Choroid plexus epithelial cell (primary cell): Measurements from ENCODE around the gene CXCL10.

Experiments
- DNase-seq: peaks from one replicate; pipeline ENCODE4 v3.0.0-alpha.2; 2010; ENCODE audit warnings: low read depth
- H3K4me3 ChIP-seq: 2 replicates; pipeline ENCODE4 v1.5.1; 2011; ENCODE audit warnings: low read depth, mild to moderate bottlenecking, control low read depth, low read length, moderate library complexity
- TF ChIP-seq, protein P1 (sequence below): conservative IDR thresholded peaks from 2 replicates; pipeline ENCODE4 v1.5.1; 2011; ENCODE audit warnings: low read depth, mild to moderate bottlenecking, control low read depth, inconsistent platforms, low read length, moderate library complexity

The CXCL10 gene

GRCh38 chr4:76011018-76011670, 12.2 kb downstream of the CXCL10 start:
- TF ChIP-seq, protein P1, sequence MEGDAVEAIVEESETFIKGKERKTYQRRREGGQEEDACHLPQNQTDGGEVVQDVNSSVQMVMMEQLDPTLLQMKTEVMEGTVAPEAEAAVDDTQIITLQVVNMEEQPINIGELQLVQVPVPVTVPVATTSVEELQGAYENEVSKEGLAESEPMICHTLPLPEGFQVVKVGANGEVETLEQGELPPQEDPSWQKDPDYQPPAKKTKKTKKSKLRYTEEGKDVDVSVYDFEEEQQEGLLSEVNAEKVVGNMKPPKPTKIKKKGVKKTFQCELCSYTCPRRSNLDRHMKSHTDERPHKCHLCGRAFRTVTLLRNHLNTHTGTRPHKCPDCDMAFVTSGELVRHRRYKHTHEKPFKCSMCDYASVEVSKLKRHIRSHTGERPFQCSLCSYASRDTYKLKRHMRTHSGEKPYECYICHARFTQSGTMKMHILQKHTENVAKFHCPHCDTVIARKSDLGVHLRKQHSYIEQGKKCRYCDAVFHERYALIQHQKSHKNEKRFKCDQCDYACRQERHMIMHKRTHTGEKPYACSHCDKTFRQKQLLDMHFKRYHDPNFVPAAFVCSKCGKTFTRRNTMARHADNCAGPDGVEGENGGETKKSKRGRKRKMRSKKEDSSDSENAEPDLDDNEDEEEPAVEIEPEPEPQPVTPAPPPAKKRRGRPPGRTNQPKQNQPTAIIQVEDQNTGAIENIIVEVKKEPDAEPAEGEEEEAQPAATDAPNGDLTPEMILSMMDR = no peak
- H3K4me3 ChIP-seq = no peak overlapping the region
- DNase-seq = no peak

GRCh38 chr4:76010576-76010975, 12.7 kb downstream of the CXCL10 start:
- no peak overlapping the region for H3K4me3 ChIP-seq
- no peak for DNase-seq
- TF ChIP-seq, protein P1 = no peak

- H3K4me3 ChIP-seq = no peak overlapping the region
- no peak for DNase-seq
- TF ChIP-seq, protein P1 = no peak
These were observed 14.0 kb downstream of the CXCL10 start for GRCh38 chr4:76009311-76009710.

DNA sequence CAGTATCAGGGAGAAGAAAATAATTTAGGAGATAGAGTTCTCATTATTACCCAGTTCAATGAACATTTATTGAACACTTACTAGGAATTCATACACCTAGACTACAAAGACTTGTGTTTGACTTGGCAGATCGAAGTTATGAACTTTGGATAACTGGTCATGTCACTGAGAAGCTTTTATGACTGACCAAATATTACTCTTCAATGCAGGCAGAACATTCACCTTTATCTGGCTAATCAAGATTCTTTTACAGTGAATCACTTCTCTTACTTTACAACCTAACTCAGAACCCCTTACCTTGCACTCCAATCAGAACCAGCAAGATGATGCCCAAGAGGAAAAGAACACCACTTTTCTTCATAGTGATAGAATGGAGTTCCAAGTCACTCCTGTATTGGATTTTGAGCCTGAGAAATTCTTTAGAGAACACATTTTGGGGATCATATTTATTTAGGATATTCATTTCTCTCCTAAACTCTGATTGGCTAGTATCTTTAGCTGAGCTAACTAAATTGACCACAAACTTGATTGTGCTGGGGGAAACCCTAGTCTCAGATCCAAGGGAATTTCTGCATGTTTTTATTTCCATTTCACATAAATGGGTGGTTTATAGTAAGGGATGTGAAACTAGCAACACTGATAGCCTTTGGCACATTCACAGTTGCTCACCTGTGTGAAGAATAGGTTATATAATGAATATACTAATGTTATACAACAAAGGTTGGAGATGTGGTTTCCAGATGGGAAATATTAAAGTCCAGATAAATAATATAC, 16.0 kb downstream of the CXCL10 start, which contains the start of gene CXCL9:
TSS of gene CXCL9 (minus strand) at position 421 of the 774 bp plus-strand sequence. CDS start at position 361, 60 bp downstream.
- no peak for DNase-seq
- H3K4me3 ChIP-seq = no peak within 1 kb of the TSS
- TF ChIP-seq, protein P1 = no peak

DNA sequence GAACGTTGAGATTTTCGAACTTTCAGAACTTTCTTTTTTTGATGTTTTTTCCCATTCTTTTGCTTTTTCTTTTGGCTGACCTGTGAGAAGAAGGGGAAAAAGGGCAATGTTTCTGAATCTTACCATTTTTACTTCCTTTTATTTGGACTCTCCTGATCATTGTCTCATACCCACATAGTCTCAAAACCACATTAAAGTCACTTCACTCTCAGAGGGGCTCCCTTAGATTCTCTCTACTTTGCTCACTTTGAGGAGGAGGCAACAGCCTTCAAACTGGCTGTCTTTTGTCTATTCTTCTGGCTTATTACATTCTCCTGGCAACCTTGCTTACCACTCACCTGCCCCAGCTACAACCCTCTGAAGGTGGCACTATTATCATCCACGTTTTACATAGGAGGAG, 19.7 kb downstream of the CXCL10 start:
- DNase-seq = no peak
- TF ChIP-seq, protein P1 = no peak
- H3K4me3 ChIP-seq = no peak overlapping the region

GRCh38 chr4:76003035-76003434, 20.3 kb downstream of the CXCL10 start:
- no peak for DNase-seq
- H3K4me3 ChIP-seq = no peak overlapping the region
- TF ChIP-seq, protein P1 = no peak
